Measurements from ENCODE around the gene RALB. TPM values are rescaled to one million over a fixed set of nuclear protein-coding genes. Genes with fewer than 3 reads are reported as not detected.

RALB gene
- total RNA-seq: 58.4 and 65.0 TPM in 2 replicates

- intact Hi-C loops (cut with micrococcal nuclease): loop anchor here (1.0 to 2.0 kb wide), 3 partner anchors 20 to 35 kb away; partner anchors contain the start of gene TMEM185B
- Mint-ChIP-seq H3K36me3 (ENCODE audit: low read depth) (peaks cover 33% of the 10 kb centered on the region), H3K9me3 (no peaks in the 10 kb centered on the region), H3K27ac (peak within 1 kb of the TSS; percentile 93), H3K27me3 (ENCODE audit: low read depth) (peaks cover 8% of the 10 kb centered on the region), H3K4me3 (ENCODE audit: low read depth) (peak within 1 kb of the TSS; percentile 100), H3K4me1 (ENCODE audit: low read depth) (peaks cover 53% of the 10 kb centered on the region)
- peak; percentile 99 for DNase-seq (ENCODE audit: low spot score)
Observed at GRCh38 chr2:120252225-120253020, at the start of gene RALB. Gene RALB (plus strand): TSS chr2:120252852. CDS start chr2:120278665, 25,813 bp downstream.

GRCh38 chr2:120203251-120204021, 49.2 kb upstream of the RALB start:
- no peak for DNase-seq (ENCODE audit: low spot score)
- Mint-ChIP-seq H3K27ac (no peak overlapping the region), H3K4me3 (ENCODE audit: low read depth) (no peak overlapping the region), H3K9me3 (peaks cover 4% of the 10 kb centered on the region), H3K36me3 (ENCODE audit: low read depth) (peaks cover 3% of the 10 kb centered on the region), H3K4me1 (ENCODE audit: low read depth) (no peaks in the 10 kb centered on the region), H3K27me3 (ENCODE audit: low read depth) (peaks cover 3% of the 10 kb centered on the region)
- intact Hi-C loops (cut with micrococcal nuclease): no loop called here

- Mint-ChIP-seq H3K27me3 (ENCODE audit: low read depth) (peaks cover 1% of the 10 kb centered on the region), H3K4me1 (ENCODE audit: low read depth) (no peaks in the 10 kb centered on the region), H3K9me3 (peaks cover under 1% of the 10 kb centered on the region), H3K36me3 (ENCODE audit: low read depth) (peaks cover under 1% of the 10 kb centered on the region), H3K27ac (no peak overlapping the region), H3K4me3 (ENCODE audit: low read depth) (no peak overlapping the region)
- no peak for DNase-seq (ENCODE audit: low spot score)
- intact Hi-C loops (cut with micrococcal nuclease): no loop called here
Observed at GRCh38 chr2:120204022-120204405, 48.6 kb upstream of the RALB start.

GRCh38 chr2:120204417-120204816, 48.2 kb upstream of the RALB start:
- no peak for DNase-seq (ENCODE audit: low spot score)
- Mint-ChIP-seq H3K36me3 (ENCODE audit: low read depth) (no peaks in the 10 kb centered on the region), H3K4me3 (ENCODE audit: low read depth) (no peak overlapping the region), H3K9me3 (no peaks in the 10 kb centered on the region), H3K4me1 (ENCODE audit: low read depth) (peaks cover 3% of the 10 kb centered on the region), H3K27ac (no peak overlapping the region), H3K27me3 (ENCODE audit: low read depth) (no peaks in the 10 kb centered on the region)
- intact Hi-C loops (cut with micrococcal nuclease): no loop called here

DNA sequence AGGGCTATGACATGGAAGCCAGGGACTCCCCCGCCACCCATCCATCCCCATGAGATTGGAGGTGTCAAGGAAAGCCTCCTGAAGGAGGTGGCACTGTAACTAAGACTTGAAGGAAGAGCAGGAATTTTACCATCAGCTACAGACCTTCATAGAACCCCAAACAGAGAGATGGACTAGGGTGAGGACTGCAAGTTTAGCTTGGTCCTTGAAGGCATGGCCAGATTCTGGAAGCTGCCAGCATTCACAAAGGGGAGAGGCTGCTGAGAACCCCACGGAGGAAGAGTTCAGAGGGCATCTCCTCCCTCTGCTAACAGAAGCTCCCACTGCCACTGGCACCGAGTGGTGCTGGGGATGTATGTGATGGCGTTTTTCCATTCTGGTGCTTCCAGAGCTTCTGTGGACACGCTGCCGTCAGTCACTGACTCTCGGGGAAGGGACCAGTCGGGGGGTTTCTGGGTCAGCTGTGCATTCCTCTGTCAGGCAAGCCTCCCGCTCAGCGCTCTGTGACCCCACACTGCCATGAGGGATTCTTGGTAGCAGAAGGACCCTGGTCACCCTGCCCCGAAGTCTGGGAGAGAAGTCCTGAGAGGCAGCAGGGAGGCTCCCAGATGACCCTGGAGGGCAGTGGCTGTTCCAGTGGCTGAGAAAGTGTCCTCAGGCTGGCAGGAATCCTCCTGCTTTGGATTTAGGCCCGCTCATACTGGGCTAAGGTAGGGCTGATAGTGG, 47.5 kb upstream of the RALB start:
- intact Hi-C loops (cut with micrococcal nuclease): no loop called here
- no peaks in the 10 kb centered on the region for H3K36me3 Mint-ChIP-seq (ENCODE audit: low read depth)
- no peaks in the 10 kb centered on the region for H3K9me3 Mint-ChIP-seq
- H3K27me3 Mint-ChIP-seq (ENCODE audit: low read depth): no peaks in the 10 kb centered on the region
- peaks cover 9% of the 10 kb centered on the region for H3K4me1 Mint-ChIP-seq (ENCODE audit: low read depth)
- no peak for DNase-seq (ENCODE audit: low spot score)
- no peak overlapping the region for H3K4me3 Mint-ChIP-seq (ENCODE audit: low read depth)
- H3K27ac Mint-ChIP-seq: no peak overlapping the region

- H3K4me1 Mint-ChIP-seq (ENCODE audit: low read depth): peaks cover 13% of the 10 kb centered on the region
- H3K4me3 Mint-ChIP-seq (ENCODE audit: low read depth): no peak overlapping the region
- no peak overlapping the region for H3K27ac Mint-ChIP-seq
- intact Hi-C loops (cut with micrococcal nuclease): loop anchor here (1.0 kb wide), 1 partner anchor 107 kb away; no protein-coding TSS in a partner anchor
- no peaks in the 10 kb centered on the region for H3K36me3 Mint-ChIP-seq (ENCODE audit: low read depth)
- no peak for DNase-seq (ENCODE audit: low spot score)
- H3K9me3 Mint-ChIP-seq: no peaks in the 10 kb centered on the region
- no peaks in the 10 kb centered on the region for H3K27me3 Mint-ChIP-seq (ENCODE audit: low read depth)
Observed at GRCh38 chr2:120206022-120206581, 46.5 kb upstream of the RALB start.

DNA sequence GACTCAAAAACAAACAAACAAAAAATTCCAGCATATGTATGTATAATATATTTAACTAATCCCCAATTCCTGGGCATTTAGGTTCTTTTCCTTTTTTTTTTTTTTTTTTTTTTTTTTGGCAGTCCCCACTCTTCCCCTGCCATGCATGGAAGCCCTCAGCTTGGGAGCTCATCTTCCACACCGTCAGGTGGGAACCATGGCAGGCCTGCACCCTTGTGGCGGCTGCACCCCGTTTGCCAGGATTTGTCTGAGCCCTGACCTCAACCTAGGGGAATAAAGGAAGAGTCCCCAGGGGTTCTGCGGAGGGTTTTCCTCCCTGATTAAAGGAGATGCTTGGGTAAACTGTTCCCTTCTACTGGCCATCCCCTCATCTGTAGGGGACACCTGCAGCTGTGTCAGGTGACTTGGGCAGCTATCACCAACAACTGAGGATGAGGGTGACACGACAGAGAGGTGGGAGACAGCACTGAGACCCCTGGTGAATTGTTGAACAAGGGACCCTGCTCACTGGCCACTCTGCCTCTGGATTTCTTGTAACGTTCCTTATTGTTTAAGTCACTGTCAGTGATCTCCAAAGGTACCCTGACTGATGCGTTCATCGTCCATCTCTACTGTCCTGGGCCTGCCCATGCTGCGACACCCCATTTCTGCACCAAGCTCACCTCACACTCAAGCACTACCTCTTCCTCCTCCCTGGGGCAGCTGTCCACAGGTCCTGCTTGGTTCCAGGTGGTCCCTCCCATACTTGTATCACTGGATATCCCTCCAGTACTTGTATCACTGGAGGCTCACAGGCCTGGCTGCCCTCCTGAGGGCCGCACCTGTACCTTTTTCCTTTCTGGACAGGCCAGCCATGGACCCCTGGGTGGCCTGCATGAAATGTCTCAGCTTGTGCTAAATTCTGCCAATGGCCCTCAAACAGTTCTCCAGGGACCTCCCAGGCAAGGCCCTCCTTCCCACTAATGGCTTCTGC, 44.0 kb upstream of the RALB start:
- Mint-ChIP-seq H3K27ac (no peak overlapping the region), H3K9me3 (no peaks in the 10 kb centered on the region), H3K4me3 (ENCODE audit: low read depth) (no peak overlapping the region), H3K27me3 (ENCODE audit: low read depth) (no peaks in the 10 kb centered on the region), H3K4me1 (ENCODE audit: low read depth) (peaks cover 13% of the 10 kb centered on the region), H3K36me3 (ENCODE audit: low read depth) (no peaks in the 10 kb centered on the region)
- intact Hi-C loops (cut with micrococcal nuclease): no loop called here
- DNase-seq (ENCODE audit: low spot score): no peak

DNA sequence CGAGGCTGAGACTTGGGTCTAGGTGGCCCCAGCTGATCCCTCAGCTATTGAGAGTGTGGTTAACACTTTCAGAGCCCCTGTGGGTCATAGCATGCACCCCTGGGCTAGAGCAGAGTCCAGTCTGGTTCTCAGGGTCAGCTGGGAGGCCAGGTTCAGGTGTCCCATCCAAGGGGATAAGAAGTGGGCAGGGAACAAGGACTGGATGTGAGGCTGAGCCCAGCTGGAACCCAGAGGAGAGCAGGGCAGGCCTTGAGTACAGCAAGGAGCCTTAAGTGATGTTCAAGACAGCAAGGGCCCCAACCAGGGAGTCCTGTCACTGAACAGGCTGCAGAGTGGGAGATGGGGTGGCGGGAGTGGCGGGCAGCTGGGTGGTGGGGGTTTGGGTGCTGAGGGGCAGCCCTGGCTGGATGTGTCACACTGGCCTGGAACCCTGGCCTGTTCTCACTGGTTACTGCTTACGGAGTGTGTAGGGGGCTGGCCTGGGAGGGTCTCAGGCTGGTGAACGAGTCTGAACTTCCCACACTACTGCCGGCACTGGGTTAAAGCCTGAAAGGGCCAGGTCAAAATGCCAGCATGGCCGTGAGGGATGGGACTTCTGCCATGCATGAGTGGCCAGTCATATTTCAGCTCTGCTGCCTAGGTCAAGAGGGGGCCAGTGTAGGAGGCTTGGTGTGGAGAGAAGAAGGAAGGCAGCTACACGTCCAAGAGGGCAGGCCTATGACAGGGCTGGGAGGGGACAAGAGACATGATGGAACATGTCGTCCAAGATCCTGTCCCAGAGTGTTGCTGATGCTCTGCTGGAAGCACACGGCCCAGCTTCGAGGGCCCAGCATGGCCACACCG, 43.0 kb upstream of the RALB start:
- Mint-ChIP-seq H3K36me3 (ENCODE audit: low read depth) (no peaks in the 10 kb centered on the region), H3K4me3 (ENCODE audit: low read depth) (no peak overlapping the region), H3K9me3 (no peaks in the 10 kb centered on the region), H3K27me3 (ENCODE audit: low read depth) (no peaks in the 10 kb centered on the region), H3K4me1 (ENCODE audit: low read depth) (peaks cover 13% of the 10 kb centered on the region), H3K27ac (peak overlapping the region; percentile 24)
- DNase-seq (ENCODE audit: low spot score): no peak
- intact Hi-C loops (cut with micrococcal nuclease): no loop called here

- no peaks in the 10 kb centered on the region for H3K9me3 Mint-ChIP-seq
- H3K27me3 Mint-ChIP-seq (ENCODE audit: low read depth): no peaks in the 10 kb centered on the region
- peak; percentile 9 for DNase-seq (ENCODE audit: low spot score)
- peak overlapping the region; percentile 24 for H3K27ac Mint-ChIP-seq
- no peak overlapping the region for H3K4me3 Mint-ChIP-seq (ENCODE audit: low read depth)
- peaks cover 13% of the 10 kb centered on the region for H3K4me1 Mint-ChIP-seq (ENCODE audit: low read depth)
- intact Hi-C loops (cut with micrococcal nuclease): no loop called here
- no peaks in the 10 kb centered on the region for H3K36me3 Mint-ChIP-seq (ENCODE audit: low read depth)
Observed at GRCh38 chr2:120210270-120210693, 42.4 kb upstream of the RALB start.

GRCh38 chr2:120218181-120218580, 34.5 kb upstream of the RALB start:
- peaks cover 53% of the 10 kb centered on the region for H3K36me3 Mint-ChIP-seq (ENCODE audit: low read depth)
- H3K4me1 Mint-ChIP-seq (ENCODE audit: low read depth): peaks cover 24% of the 10 kb centered on the region
- no peaks in the 10 kb centered on the region for H3K9me3 Mint-ChIP-seq
- intact Hi-C loops (cut with micrococcal nuclease): no loop called here
- no peak overlapping the region for H3K4me3 Mint-ChIP-seq (ENCODE audit: low read depth)
- no peaks in the 10 kb centered on the region for H3K27me3 Mint-ChIP-seq (ENCODE audit: low read depth)
- DNase-seq (ENCODE audit: low spot score): no peak
- no peak overlapping the region for H3K27ac Mint-ChIP-seq

DNA sequence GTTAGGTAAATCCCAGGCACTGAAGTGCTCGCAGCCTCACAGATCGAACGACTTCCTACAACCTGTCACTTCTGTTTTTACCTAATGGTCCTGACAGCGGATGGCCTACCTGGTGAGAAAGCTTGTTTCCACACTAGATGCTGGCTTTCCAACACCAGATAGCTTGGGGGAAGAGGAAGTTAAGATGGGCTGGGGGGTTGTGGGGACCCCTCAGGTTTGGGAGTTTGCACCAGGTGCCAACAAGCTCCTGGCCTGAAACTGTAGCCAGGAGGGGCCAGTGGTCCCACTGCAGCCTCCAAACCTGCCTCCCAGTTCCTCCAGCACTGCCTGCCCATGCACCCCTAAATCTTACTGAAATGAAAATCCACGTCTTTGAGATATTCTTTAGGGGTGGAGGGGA, 33.4 kb upstream of the RALB start:
- Mint-ChIP-seq H3K4me3 (ENCODE audit: low read depth) (no peak overlapping the region), H3K27me3 (ENCODE audit: low read depth) (no peaks in the 10 kb centered on the region), H3K4me1 (ENCODE audit: low read depth) (peaks cover 32% of the 10 kb centered on the region), H3K9me3 (no peaks in the 10 kb centered on the region), H3K27ac (no peak overlapping the region), H3K36me3 (ENCODE audit: low read depth) (peaks cover 53% of the 10 kb centered on the region)
- intact Hi-C loops (cut with micrococcal nuclease): no loop called here
- no peak for DNase-seq (ENCODE audit: low spot score)
